HG02571 (cell line): ENCODE results near the gene OTOG.
"Not testable (repeated sequence)": the region's sequence is repeated elsewhere in the genome, so short reads cannot be mapped to it uniquely, and the experiment has no call there.

ENCODE experiments used
- ATAC-seq: cut with Tn5 transposase; IDR thresholded peaks from one replicate; pipeline ENCODE4 v1.9.1; 2021; ENCODE audit warnings: mild to moderate bottlenecking, moderate library complexity; ENCODE audit not compliant: unreplicated experiment

The OTOG gene

DNA sequence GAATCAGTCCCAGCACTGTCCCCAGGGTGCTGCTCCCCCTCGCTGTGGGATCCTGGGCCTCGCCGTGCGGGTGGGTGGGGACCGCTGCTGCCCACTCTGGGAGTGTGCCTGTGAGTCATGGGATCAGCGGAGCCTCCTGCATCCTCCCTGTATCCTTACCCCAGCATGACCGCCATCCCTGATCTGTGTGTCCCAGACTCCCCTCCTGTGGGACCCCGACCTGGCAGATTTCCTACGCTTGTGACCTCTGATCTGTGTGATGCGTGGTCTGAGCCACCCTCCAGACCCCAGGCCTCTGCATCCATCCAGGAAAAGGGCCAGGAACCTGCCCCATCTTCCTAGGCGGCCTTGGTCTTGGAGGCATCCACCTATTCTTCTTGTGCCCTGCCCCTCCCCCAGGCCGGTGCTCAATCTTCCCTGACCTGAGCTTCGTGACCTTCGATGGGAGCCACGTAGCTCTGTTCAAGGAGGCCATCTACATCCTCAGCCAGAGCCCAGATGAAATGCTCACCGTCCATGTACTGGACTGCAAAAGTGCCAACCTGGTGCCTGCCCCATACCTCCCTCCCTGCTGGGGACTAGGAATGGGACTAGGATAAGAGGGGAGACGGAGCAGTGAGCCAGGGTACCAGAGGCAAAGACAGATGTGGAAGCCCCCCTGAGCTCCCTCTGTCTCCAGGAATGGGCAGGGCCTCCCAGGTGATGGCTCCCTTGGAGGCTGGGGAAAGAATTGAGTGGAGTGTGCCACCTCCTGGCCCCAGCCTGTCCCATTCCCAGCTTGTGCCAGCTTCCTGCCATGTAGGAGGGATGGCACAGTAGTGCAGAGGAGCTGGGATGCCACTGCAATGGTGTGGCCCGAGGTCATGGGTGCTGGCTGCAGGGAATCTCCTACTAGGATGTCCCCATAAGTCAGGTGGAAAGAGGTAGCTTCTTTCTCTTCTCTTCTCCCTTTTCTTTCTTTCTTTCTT, 65.4 kb downstream of the OTOG start:
- ATAC-seq: no peak

DNA sequence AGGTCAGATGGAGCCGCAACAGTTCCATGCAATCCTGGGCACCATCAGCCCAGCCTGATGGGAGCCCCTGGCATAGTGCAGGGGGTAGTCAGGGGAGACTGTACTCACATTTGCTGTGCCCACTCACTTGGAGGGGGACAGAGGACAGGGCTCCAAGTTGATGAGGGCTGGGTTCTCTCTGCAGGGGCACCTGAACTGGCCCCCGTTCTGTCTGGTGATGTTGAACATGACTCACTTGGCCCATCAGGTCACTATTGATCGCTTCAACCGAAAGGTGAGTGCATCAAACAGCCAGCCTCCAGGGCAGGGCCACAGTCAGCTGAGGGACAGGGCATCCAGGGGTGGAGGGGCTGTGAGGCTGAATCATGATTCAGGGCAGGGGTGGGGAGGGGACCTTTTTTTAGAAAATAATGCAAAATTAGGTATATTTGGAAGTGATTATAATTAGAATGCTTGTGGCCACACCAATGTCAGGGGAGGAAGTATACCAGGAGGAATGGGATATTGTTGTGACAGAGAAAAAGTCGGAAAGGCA, 66.4 kb downstream of the OTOG start:
- ATAC-seq: no peak

DNA sequence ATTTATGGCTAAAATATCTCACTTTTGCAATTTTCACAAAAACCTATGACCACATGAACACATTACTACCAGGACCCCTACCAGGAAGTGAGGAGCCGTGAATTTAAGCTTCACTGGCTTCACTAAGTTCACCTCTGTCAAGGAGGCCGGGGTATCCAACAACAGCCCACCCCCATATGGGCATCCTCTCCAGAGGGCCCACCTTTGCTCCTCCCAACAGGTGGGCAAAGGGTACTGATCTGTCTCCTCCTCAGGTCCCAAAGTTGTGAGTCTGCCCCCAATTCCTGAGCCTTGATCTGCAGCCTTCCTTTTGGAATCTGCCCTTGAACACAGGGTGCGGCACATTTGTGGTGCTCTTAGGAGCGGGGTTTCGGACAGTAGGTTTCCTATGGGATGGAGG, 66.9 kb downstream of the OTOG start:
- ATAC-seq: no peak

DNA sequence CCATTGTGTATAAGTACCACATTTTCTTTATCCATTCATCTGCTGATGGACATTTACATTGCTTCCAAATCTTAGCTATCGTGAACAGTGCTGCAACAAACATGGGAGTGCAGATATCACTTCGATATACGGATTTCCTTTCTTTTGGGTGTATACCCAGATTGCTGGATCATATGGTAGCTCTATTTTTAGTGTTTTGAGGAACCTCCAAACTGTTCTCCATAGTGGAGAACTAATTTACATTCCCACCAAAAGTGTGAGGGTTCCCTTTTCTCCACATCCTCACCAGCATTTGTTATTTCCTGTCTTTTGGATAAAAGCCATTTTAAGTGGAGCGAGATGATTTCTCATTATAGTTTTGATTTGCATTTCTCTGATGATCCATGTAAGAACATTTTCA, 75.7 kb downstream of the OTOG start:
- ATAC-seq: not testable (repeated sequence)

DNA sequence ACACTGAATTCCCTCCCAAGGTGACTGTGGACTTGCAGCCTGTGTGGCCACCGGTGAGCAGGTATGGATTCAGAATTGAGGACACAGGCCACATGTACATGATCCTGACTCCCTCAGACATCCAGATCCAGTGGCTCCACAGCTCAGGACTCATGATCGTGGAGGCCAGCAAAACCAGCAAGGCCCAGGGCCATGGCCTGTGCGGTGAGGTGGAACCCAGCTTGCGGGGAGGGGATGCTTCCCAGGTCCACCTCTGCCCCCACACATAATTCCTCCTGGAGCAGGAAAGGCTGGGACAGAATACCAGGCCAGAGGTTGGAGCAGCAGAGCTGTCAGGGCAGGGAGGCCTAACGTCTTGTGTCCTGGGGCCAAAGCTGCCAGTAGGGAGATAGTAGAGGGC, 82.1 kb downstream of the OTOG start:
- no peak for ATAC-seq

DNA sequence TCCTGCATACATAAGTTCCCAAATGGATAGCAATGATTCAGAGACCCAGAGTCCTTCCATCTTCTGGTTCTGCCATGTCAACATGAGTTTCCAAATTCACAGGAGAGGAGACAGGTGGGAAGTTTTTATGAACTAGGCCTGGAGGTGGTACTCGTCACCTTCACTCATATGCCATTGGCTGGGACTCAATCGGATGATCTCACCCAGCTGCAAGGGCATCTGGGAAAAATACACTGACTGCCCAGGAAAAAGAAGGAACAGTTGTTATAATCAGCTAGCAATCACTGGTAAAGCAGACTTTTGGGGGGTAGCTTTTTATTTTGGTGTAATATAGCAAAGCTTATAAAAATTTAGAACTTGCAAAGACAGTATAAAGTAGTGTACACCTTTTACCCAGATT, 83.9 kb downstream of the OTOG start:
- no peak for ATAC-seq

DNA sequence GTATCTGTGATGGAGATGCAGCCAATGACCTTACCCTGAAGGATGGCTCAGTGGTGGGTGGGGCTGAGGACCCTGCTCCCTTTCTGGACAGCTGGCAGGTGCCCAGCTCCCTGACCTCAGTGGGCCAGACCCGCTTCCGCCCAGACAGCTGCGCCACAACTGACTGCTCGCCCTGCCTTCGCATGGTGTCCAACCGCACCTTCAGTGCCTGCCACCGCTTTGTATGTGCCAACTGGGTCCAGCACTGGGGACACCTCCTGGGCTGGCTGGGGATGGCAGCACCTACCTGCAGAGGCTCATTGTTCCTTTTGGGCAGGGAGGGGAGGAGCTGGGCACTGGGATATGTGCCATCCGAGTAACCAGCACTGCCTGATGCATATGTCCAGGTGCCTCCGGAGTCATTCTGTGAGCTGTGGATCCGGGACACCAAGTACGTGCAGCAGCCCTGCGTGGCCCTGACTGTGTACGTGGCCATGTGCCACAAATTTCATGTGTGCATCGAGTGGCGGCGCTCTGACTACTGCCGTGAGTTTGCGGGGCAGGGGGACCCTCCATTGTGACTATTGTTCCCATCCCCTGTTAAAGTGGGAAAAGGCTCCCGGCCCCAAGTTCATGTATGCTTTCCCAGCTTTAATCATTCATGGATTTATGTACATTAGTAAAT, 84.8 kb downstream of the OTOG start:
- ATAC-seq: no peak

DNA sequence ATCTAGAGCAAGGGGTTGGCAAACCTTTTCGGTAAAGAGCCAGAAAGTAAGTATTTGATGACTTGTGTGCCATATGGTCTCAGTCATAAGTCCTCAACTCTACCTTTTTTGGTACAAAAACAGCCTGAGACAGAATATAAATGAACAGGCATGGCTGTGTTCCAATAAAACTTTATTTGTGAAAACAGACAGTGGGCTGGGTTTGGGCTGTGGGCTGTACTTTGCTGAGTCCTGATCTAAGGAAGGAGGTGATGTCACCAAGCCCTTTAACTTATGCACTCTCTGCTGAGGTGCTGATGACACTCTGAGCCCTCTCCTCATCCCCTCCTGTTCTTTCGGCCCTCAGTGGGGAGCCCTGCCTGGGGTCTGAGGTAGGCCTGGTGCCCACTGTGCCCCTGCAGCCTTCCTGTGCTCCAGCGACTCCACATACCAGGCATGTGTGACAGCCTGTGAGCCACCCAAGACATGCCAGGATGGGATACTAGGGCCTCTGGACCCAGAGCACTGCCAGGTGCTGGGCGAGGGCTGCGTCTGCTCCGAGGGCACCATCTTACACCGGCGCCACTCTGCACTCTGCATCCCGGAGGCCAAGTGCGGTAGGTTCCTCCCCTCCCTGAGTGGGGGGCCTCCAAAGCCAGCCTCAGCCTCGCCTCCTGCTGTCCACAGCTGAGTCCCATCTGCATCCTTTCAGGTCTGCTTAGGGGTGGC, 86.4 kb downstream of the OTOG start:
- no peak for ATAC-seq

DNA sequence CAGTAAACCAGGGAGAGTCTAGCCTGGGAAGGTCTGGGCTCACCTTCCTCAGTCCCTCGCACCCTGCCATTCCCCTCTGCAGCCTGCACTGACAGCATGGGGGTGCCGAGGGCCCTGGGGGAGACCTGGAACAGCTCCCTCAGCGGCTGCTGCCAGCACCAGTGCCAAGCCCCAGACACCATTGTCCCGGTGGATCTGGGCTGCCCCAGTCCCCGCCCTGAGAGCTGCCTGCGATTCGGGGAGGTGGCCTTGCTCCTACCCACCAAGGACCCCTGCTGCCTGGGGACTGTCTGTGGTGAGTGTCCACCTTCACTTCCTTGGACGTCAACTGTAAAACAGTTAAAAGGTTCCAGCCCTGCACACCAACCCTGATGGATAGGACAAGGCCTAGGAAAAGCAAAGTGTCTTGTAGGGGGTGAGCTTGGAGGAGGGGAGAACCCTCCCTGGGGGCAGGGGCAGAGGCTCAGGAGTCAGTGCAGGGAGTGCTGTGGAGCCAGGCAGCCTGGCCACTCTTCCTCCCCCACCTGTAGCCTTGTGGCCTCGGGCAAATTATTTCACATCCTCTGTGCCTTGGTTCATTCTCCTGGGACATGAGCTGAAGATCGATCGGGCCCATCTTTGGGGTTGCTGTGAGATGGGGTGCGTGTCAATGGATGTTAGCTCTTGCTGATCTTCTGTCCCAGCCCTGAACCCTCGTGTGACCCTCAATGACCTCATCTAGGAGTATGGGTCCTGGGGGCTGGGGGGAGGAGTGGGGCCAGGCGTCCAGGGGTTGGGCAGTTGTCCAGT, 87.1 kb downstream of the OTOG start:
- no peak for ATAC-seq

DNA sequence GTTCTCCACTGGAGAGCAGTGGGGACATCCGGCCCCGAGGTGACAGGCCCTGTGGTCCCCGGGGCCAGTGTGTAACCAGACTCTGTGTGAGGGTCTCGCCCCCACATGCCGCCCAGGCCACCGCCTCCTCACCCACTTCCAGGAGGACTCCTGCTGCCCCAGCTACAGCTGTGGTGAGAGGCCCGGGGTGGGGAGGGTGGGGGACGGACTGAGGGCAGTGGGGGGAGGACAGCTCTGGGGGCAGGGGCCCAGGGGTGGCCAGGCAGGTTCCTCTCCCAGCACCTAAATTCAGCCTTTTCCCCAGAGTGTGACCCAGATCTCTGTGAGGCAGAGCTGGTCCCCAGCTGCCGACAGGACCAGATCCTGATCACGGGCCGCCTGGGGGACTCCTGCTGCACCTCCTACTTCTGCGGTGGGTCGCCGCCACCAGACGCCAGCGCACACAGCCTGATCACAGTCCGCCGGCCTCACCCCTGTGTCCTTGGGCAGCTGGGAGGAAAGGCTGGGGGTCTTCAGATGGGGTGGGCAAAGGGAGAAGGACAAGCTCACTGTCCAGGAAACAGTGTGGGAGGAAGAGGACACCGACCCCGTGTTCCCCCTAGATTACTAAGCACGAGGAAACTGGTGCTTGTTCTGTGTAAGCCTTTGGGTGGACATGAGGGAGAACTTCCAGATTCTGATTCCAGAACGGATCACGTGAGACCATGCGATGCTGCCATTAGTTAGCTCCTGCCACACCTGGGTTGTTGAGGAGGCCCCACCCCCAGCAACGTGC, 87.9 kb downstream of the OTOG start:
- ATAC-seq: no peak

DNA sequence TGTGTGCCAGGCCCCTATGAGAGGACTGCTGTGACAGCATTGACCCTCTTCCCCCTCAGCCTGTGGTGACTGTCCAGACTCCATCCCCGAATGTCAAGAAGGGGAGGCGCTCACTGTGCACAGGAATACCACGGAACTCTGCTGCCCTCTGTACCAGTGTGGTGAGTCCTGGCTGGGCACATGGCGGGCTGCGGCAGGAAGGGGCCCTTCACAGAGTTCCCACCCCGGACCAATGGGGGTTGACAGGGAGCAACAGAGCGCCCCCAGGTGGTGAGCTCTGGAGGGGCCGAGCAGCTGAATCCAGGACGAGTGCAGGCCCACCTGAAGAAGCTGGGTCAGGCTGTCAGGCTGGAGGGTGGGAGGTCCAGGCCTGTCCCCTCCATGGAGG, 88.5 kb downstream of the OTOG start:
- no peak for ATAC-seq

DNA sequence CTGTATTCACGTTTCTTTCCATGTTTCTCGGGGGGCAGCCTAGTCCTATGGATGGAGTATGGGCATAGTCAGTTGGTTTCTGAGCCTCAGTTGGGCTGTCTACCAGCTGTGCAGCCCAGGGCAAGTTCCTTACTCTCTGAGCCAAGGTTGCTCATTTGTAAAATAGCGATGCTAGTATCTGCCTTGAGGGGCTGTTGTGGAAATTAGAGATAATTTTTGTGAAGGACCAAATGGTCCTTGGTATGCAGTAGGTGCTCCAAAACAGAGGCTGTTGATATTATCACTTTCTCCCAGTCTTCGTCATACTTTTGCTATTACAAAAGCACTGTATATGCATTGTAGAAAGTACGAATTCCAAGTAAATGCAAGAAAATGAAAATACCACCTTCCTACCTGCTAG, 89.7 kb downstream of the OTOG start:
- ATAC-seq: no peak

DNA sequence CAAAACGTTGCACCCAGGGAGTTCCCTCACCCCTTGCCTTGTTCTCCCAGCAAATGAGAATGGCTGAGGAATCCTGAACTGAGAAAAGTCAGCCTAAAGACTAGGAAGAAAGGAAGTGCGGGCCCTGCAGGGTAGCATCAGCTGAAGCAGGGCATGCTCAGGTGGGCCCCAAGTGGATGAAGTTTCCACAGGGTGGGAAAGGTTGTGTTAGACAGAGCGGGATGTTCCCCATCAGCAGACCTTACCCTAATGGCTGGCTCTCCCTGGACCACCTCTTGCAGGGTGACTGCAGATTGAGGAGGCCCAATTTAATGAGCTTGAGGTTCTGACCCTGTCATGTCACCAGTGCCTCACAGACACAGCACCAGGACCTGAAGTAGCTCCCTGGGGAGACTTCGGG, 90.8 kb downstream of the OTOG start:
- ATAC-seq: no peak

DNA sequence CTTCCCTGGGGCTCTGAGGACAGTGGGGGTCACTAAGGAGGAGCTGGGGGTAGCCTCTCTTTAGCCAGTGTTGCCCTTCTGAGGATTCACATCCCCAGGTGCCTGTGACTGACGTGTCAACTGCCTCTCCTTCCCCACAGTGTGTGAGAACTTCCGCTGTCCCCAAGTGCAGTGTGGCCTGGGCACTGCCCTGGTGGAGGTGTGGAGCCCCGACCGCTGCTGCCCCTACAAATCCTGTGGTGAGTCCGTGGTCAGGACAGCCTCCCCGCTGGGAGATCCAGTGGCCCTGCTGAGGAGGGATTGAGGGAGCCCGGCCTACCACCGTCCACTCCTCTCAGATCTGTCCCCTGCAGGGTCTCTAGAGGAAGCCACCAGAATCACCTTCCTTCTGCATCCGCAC, 91.3 kb downstream of the OTOG start:
- ATAC-seq: no peak

DNA sequence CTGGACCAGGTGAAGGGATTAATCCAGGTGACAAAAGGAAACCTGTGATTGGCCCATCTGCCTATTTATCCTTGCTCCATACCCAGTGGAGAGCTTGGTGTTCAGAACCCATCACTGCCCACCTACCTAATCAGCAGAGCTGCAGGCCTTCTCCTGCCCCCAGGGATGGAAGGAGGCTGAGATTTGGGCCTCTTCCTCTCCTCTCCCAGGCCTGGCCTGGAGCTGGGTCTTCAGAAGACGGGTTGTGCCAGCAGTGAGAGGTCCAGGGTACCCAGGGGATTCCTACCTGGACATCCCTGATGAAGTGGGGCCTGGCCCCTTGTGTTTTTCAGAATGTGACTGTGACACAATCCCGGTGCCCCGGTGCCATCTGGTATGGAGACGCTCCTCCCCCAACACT, 92.0 kb downstream of the OTOG start:
- no peak for ATAC-seq

DNA sequence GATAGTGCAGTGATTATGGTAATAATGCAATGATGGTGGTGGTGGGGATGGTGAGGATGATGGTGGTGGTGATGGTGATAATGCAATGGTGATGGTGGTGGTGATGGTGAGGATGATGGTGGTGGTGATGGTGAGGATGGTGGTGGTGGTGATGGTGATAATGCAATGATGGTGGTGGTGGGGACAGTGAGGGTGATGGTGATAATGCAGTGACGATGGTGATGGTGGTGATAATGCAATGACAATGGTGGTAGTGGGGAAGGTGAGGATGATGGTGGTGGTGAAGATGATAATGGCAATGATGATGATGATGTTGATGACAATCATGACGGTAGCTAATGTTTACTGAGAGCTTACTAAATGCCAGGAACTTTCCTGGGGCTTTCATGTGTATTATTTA, 92.7 kb downstream of the OTOG start:
- no peak for ATAC-seq

DNA sequence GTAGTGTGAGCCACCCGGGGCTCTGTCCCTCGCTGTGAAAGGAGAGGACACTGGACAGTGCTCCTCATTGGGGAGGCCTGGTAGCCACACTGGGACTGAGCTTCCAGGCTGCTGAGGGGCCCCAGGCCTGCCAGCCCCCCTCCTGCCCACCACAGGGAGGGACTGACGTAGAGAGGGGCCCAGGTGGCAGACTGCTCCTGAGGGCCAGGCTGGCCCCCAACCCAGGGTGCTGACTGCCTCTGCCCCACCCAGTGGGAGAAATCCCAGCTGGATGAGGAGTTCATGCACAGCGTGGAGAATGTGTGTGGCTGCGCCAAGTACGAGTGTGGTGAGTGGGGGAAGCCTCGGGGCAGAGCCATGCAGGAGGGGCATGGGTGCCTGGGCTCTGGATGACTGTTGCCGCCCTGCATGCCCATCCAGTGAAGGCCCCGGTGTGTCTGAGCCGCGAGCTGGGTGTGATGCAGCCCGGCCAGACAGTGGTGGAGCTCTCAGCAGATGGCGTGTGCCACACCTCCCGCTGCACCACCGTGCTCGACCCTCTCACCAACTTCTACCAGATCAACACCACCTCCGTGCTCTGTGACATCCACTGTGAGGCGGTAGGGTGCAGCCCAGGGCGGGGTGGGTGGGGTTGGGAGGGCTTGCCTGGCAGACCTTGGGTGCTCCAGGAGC, 93.6 kb downstream of the OTOG start:
- ATAC-seq: no peak

DNA sequence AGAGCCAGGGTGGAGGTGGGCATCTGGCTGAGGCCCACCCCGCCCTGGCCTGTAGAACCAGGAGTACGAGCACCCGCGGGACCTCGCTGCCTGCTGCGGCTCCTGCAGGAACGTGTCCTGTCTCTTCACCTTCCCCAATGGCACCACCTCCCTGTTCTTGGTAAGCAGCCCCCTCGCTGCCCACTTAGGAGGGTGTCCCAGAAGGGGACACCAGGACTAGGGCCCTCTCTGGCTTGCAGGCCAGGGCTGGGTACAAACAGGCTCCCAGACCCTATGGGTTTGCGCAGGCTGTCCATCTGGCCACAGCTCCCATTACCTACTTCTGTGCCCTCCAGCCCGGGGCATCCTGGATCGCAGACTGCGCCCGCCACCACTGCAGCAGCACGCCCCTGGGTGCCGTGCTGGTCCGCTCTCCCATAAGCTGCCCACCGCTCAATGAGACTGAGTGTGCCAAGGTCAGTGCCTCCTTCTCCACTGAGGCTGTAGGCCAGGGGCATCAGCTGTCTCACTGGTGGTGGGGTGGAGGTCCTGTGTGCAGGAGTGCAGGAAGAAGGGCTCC, 94.8 kb downstream of the OTOG start:
- no peak for ATAC-seq

DNA sequence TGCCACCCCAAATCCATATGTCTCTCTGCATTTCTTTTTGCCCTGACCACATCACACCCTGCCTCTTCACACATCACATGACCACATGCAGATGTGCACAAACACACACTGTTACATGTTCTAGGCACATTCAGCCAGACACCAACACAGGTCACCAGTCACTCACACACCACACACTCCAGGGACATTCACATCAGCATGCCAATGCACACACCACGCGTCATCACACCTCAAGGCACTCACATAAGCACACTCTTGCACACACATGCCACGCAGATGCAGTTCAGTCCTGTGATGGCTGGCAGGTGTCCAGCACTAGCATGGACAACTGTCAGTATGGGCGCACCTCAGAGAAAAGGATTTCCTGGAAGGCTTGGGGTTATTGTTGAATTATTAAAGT, 95.3 kb downstream of the OTOG start:
- no peak for ATAC-seq
